SK-MEL-5 (cell line): Measurements from ENCODE around the gene TEX10. TPM values are rescaled to one million over a fixed set of nuclear protein-coding genes. Genes with fewer than 3 reads are reported as not detected.
A peak's percentile ranks its signal among the peaks of the same experiment; 100 is the strongest.
"Not testable (repeated sequence)": the region's sequence is repeated elsewhere in the genome, so short reads cannot be mapped to it uniquely, and the experiment has no call there.

Source experiments
- DNase-seq: peaks from one replicate; pipeline ENCODE4 v3.0.0-alpha.2; 2016; ENCODE audit warnings: low read depth, low spot score
- in situ Hi-C: cut with HindIII; loops from 2 replicates; pipeline ENCODE4 v1.10.0; 2016; ENCODE audit warnings: low sequenced_read_pairs, high pct_unique_total_duplicates, low pct_unique_long_range_greater_than_20kb
- polyA plus RNA-seq, 2 experiments: library from polyadenylated mRNA; depleted of rRNA; stranded (reverse); fragments of >200 nt; gene quantifications; 2 replicates each; pipeline ENCODE4 v1.2.3, GENCODE V29; 2015
- total RNA-seq: library from RNA; depleted of rRNA; stranded (reverse); fragments of >200 nt; shearing (Covaris generic); gene quantifications from 2 replicates; pipeline ENCODE4 v1.2.3, GENCODE V29; 2014; rRNA removed

The TEX10 gene
- total RNA-seq: 61.5 and 64.9 TPM in 2 replicates
- polyA plus RNA-seq (2015; cell fraction: cytosol; rRNA removed): 22.8 and 30.4 TPM in 2 replicates
- polyA plus RNA-seq (2015; cell fraction: nucleus; rRNA removed): 57.5 and 59.4 TPM in 2 replicates

DNA sequence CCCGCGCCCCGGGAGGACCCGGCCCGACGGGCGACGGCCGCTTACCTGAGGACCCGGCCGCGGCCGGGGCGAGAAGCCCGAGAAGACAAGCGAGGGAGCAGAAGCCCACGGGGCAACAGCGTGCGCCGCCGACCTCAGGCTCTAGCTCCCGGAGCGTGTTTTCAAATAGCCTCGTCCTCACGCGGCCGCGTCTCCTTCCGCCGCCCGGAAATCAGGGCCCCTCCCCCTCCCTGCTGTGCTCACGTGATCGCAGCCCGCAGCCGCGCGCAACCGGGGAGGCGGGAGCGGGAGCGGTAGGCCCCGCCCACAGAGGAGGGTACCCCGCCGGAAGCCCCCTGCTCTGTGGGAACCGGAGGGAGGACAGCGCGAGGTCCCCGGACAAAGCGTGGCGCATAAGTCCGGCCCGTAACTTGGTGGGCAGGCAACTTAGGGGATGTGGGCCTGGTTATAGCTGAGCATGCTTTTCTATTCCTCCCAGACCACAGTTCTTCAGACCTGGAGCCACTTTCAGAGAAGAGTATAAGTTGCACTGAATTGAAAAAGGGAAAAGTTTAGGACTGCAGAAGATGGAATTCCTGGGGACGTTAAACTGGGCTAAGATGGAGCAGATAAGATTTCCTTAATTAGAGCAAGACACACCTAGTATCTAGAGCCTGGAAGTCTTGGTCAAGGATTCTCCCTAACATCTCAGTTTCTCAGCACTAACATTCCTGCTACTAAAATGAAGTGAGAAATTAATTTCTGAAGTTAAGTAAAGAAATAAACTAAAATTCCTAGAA is at the start of gene TEX10:
Gene TEX10 (minus strand): TSS at position 216 of the 779 bp plus-strand sequence. CDS start 3,579 bp downstream, outside the sequence.
- in situ Hi-C loops: no loop called here
- peak; percentile 84 for DNase-seq

DNA sequence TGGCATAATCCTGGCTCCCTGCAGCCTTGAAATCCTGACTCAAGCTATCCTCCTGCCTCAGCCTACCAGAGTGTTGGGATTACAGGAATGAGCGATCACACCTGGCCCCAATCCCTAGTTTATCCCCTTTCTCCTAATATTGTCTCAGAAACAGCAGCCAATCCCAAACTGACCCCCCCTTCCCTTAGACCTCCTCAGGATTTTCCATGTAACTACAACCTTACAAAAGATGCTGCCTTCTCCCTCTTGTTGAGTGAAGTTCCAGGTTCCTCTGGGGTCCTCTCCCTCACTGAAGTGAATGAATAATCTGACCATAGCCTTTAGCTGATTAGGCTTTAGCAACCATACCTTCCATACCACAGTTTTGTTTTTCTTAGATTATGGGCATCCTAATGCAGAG is 48.3 kb upstream of the TEX10 start:
- in situ Hi-C loops: no loop called here
- no peak for DNase-seq

GRCh38 chr9:100397529-100398266 is 45.0 kb upstream of the TEX10 start:
- no peak for DNase-seq

DNA sequence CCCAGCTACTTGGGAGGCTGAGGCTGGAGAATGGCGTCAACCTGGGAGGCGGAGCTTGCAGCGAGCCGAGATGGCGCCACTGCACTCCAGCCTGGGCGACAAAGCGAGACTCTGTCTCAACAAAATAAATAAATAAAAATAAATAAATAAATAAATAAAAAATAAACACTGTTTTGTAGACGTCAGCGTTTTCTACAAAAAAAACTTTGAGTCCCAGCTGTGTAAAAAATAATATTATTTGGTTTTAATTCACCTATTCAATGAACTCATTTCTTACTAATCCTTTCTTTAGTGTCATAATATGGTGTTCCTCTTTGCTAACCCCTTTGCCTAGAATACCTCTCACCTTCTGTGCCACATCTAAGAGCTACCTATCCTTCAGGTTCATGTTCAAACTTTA is 44.0 kb upstream of the TEX10 start:
- no peak for DNase-seq
- in situ Hi-C loops: no loop called here

More at GRCh38 chr9:100397529-100398266, 45.0 kb upstream of the TEX10 start:
- in situ Hi-C loops: no loop called here

- DNase-seq: no peak
- in situ Hi-C loops: no loop called here
These were observed 42.1 kb upstream of the TEX10 start for GRCh38 chr9:100394816-100395215.

DNA sequence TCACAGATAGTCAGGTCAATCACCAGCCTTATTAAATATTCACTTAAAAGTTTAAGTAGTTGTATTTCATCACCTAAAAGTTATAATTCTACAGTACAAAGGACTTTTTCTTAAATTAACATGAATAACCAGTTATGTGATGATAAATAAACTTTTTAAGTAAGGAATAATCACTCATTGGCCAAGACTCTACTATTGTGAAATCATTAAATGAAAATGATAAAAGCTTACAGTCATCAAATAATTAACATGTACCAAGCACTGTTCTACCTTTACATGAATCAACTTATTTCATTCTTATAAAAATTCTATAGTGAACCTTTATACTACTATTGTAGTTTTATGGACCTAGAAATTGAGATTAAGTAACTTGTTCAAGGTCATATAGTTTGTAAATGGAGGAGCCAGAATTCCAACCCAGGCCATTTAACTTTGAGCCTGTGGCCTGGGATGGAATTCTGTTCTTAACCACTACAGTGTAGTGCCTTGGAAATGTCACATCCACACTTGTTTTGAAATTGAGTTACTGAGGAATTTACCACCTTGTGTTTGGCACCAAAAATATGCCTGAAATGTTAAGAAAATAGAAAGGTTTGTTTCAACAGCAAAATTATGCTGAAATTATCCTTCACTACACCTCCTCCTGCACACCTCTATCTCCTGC is 41.4 kb upstream of the TEX10 start:
- in situ Hi-C loops: no loop called here
- DNase-seq: no peak

GRCh38 chr9:100392989-100393388 is 40.2 kb upstream of the TEX10 start:
- DNase-seq, in situ Hi-C loops: not testable (repeated sequence)

DNA sequence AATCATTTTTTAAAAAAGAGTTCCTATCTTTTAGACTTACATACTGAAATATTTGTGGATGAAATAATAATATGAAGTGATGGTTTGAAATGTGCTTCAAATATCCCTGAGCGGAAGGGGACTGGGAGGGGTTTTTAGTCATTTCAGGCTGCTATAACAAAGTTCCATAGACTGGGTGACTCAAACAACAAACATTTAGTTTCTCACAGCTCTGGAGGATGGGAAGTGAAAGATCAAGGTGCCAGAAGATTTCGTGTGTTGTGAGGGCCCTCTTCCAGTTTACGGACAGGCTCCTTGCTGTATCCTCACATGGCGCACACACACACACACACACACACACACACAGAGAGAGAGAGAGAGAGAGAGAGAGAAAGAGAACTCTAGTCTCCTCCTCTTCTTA is 27.1 kb upstream of the TEX10 start:
- in situ Hi-C loops: no loop called here
- DNase-seq: no peak

DNA sequence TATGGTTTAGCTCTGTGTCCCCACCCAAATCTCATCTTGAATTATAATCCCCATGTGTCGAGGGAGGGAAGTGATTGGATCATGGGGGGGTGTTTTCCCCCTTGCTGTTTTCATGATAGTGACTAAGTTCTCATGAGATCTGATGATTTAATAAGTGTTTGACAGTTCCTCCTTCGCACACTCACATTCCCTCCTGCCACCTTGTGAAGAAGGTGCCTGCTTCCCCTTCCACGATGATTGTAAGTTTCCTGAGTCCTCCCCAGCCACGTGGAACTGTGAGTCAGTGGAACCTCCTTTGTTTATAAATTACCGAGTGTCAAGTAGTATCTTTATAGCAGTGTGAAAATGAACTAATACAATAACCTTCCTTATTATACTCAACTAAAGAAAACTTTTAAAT is 24.3 kb upstream of the TEX10 start:
- no peak for DNase-seq
- in situ Hi-C loops: no loop called here

GRCh38 chr9:100375658-100376057 is 22.9 kb upstream of the TEX10 start:
- in situ Hi-C loops: no loop called here
- DNase-seq: no peak

DNA sequence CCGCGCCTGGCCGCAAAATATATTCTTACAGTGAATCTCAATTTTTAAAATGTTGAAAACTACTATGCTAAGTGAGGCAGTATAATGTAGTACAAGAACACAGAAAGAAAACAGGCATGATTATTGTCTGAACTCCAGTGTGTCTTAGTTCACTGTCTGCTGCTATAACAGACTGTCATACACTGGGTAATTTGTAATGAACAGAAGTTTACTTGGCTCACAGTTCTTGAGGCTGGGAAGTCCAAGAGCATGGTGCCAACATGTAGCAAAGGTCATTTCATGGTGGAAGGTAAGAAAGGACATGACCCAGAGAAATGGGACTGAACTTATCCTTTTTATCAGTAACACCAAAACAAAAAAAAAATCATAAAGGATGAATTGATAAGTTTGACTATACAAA is 19.9 kb upstream of the TEX10 start:
- in situ Hi-C loops: no loop called here
- DNase-seq: no peak

- in situ Hi-C loops: no loop called here
- no peak for DNase-seq
These were observed 17.5 kb upstream of the TEX10 start for GRCh38 chr9:100370064-100370723.

- in situ Hi-C loops: no loop called here
- no peak for DNase-seq
These were observed 15.9 kb upstream of the TEX10 start for GRCh38 chr9:100368672-100369071.

GRCh38 chr9:100366121-100366520 is 13.4 kb upstream of the TEX10 start:
- in situ Hi-C loops: no loop called here

GRCh38 chr9:100364013-100364412 is 11.3 kb upstream of the TEX10 start:
- DNase-seq: no peak
- in situ Hi-C loops: no loop called here

More at GRCh38 chr9:100366121-100366520, 13.4 kb upstream of the TEX10 start:
- DNase-seq: no peak

DNA sequence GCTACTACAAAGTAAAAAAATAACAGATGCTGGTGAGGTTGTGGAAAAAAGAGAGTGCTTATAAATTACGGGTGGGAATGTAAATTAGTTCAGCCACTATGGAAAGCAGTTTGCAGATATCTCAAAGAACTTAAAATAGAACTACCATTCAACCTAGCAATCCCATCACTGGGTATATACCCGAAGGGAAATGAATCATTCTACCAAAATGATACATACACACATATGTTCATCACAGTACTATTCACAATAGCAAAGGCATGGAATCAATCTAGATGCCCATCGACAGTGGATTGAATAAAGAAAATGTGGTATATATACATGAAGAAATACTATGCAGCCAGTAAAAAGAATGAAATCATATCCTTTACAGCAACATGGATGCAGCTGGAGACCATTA is 6.3 kb upstream of the TEX10 start:
- in situ Hi-C loops: no loop called here
- DNase-seq: no peak

GRCh38 chr9:100357501-100357900 is 4.8 kb upstream of the TEX10 start:
- no peak for DNase-seq
- in situ Hi-C loops: no loop called here

- in situ Hi-C loops: no loop called here
- peak; percentile 40 for DNase-seq
These were observed 2.8 kb upstream of the TEX10 start for GRCh38 chr9:100355561-100355960.
